ENCODE results near the gene RLBP1.

RLBP1 gene

GRCh38 chr15:89187301-89187985 lies 33.9 kb downstream of the RLBP1 start:
- Histone ChIP-seq H3K27me3 (no peaks in the 10 kb centered on the region), H3K27ac (no peak overlapping the region), H3K9me3 (no peaks in the 10 kb centered on the region), H3K36me3 (peaks cover 70 to 88% (median 83%) of the 10 kb centered on the region in 3 donors), H3K4me3 (no peak overlapping the region), H3K4me1 (no peaks in the 10 kb centered on the region)
- no peak for DNase-seq
- intact Hi-C loops (cut with DNase I; ENCODE audit: low total_unique reads), result no loop called here
- no peak for TF ChIP-seq CTCF (IDR thresholded peaks at IDR 0.05)

GRCh38 chr15:89186803-89187202 lies 34.6 kb downstream of the RLBP1 start:
- intact Hi-C loops (cut with DNase I; ENCODE audit: low total_unique reads), result no loop called here
- Histone ChIP-seq H3K9me3 (no peaks in the 10 kb centered on the region), H3K27ac (no peak overlapping the region), H3K36me3 (peaks cover 63 to 82% (median 76%) of the 10 kb centered on the region in 3 donors), H3K27me3 (no peaks in the 10 kb centered on the region), H3K4me3 (no peak overlapping the region), H3K4me1 (no peaks in the 10 kb centered on the region)
- no peak for DNase-seq
- TF ChIP-seq CTCF (IDR thresholded peaks at IDR 0.05), result no peak

- TF ChIP-seq CTCF (IDR thresholded peaks at IDR 0.05), result no peak
- H3K4me3 ChIP-seq, result no peak overlapping the region
- DNase-seq, result no peak
- H3K27ac ChIP-seq, result no peak overlapping the region
- no peaks in the 10 kb centered on the region for H3K9me3 ChIP-seq
- peaks cover 50 to 74% (median 58%) of the 10 kb centered on the region in 3 donors for H3K36me3 ChIP-seq
- H3K4me1 ChIP-seq, result peaks cover 0 to 6% (median 2%) of the 10 kb centered on the region in 4 donors
- intact Hi-C loops (cut with DNase I; ENCODE audit: low total_unique reads), result no loop called here
- no peaks in the 10 kb centered on the region for H3K27me3 ChIP-seq
Observed at GRCh38 chr15:89184886-89185526, 36.4 kb downstream of the RLBP1 start.

- DNase-seq, result no peak
- TF ChIP-seq CTCF (IDR thresholded peaks at IDR 0.05), result no peak
- H3K36me3 ChIP-seq, result peaks cover 44 to 72% (median 53%) of the 10 kb centered on the region in 3 donors
- peaks cover 0 to 10% (median 2%) of the 10 kb centered on the region in 4 donors for H3K4me1 ChIP-seq
- no peak overlapping the region for H3K27ac ChIP-seq
- intact Hi-C loops (cut with DNase I; ENCODE audit: low total_unique reads), result no loop called here
- H3K9me3 ChIP-seq, result no peaks in the 10 kb centered on the region
- no peaks in the 10 kb centered on the region for H3K27me3 ChIP-seq
- H3K4me3 ChIP-seq, result no peak overlapping the region
Observed at GRCh38 chr15:89184357-89184756, 37.0 kb downstream of the RLBP1 start.

GRCh38 chr15:89179966-89180875 lies 41.2 kb downstream of the RLBP1 start:
- peaks cover 0 to 34% (median 11%) of the 10 kb centered on the region in 4 donors for H3K4me1 ChIP-seq
- no peaks in the 10 kb centered on the region for H3K27me3 ChIP-seq
- no peak overlapping the region for H3K4me3 ChIP-seq
- peak overlapping the region; percentile 6 to 28 for H3K27ac ChIP-seq
- intact Hi-C loops (cut with DNase I; ENCODE audit: low total_unique reads), result loop anchor here (5.0 kb wide), 2 partner anchors 123 to 288 kb away; no protein-coding TSS in a partner anchor
- H3K9me3 ChIP-seq, result no peaks in the 10 kb centered on the region
- no peak for TF ChIP-seq CTCF (IDR thresholded peaks at IDR 0.05)
- no peak for DNase-seq
- H3K36me3 ChIP-seq, result peaks cover 25 to 68% (median 48%) of the 10 kb centered on the region in 3 donors

Data from tibial artery (tissue), 4 donors.